ENCODE measurements around the gene ADGRD1.
"Not testable (repeated sequence)": the region's sequence is repeated elsewhere in the genome, so short reads cannot be mapped to it uniquely, and the experiment has no call there.

ADGRD1 gene

GRCh38 chr12:131114942-131115584 is 161.4 kb downstream of the ADGRD1 start:
- H3K9me3 ChIP-seq (ENCODE audit: low read depth, low read length): no peaks in the 10 kb centered on the region
- H3K4me3 ChIP-seq: no peak overlapping the region
- no peak for TF ChIP-seq FOXP2 (optimal IDR thresholded peaks at IDR 0.05; ENCODE audit: control extremely low read depth, extremely low read length, insufficient read depth)
- no peak for TF ChIP-seq POLR2AphosphoS5 (IDR thresholded peaks at IDR 0.05; ENCODE audit: borderline replicate concordance, low read depth, low read length)
- no peak for TF ChIP-seq EZH2 (IDR thresholded peaks at IDR 0.05)
- H3K27ac ChIP-seq: no peak overlapping the region
- no peaks in the 10 kb centered on the region for H3K36me3 ChIP-seq (ENCODE audit: insufficient read depth, low read length)
- H3K9ac ChIP-seq (ENCODE audit: insufficient read length): no peak overlapping the region
- DNase-seq (ENCODE audit: low read depth, low spot score): no peak

GRCh38 chr12:131115766-131116467 is 162.2 kb downstream of the ADGRD1 start:
- H3K36me3 ChIP-seq (ENCODE audit: insufficient read depth, low read length): no peaks in the 10 kb centered on the region

GRCh38 chr12:131116468-131117117 is 162.9 kb downstream of the ADGRD1 start:
- TF ChIP-seq POLR2AphosphoS5 (IDR thresholded peaks at IDR 0.05; ENCODE audit: borderline replicate concordance, low read depth, low read length) (no peak), FOXP2 (optimal IDR thresholded peaks at IDR 0.05; ENCODE audit: control extremely low read depth, extremely low read length, insufficient read depth) (no peak), EZH2 (IDR thresholded peaks at IDR 0.05) (no peak)

More at GRCh38 chr12:131115766-131116467, 162.2 kb downstream of the ADGRD1 start:
- no peaks in the 10 kb centered on the region for H3K9me3 ChIP-seq (ENCODE audit: low read depth, low read length)
- H3K4me3 ChIP-seq: no peak overlapping the region
- TF ChIP-seq FOXP2 (optimal IDR thresholded peaks at IDR 0.05; ENCODE audit: control extremely low read depth, extremely low read length, insufficient read depth): no peak
- TF ChIP-seq EZH2 (IDR thresholded peaks at IDR 0.05): no peak
- TF ChIP-seq POLR2AphosphoS5 (IDR thresholded peaks at IDR 0.05; ENCODE audit: borderline replicate concordance, low read depth, low read length): no peak
- no peak overlapping the region for H3K27ac ChIP-seq
- H3K9ac ChIP-seq (ENCODE audit: insufficient read length): no peak overlapping the region
- no peak for DNase-seq (ENCODE audit: low read depth, low spot score)

DNA sequence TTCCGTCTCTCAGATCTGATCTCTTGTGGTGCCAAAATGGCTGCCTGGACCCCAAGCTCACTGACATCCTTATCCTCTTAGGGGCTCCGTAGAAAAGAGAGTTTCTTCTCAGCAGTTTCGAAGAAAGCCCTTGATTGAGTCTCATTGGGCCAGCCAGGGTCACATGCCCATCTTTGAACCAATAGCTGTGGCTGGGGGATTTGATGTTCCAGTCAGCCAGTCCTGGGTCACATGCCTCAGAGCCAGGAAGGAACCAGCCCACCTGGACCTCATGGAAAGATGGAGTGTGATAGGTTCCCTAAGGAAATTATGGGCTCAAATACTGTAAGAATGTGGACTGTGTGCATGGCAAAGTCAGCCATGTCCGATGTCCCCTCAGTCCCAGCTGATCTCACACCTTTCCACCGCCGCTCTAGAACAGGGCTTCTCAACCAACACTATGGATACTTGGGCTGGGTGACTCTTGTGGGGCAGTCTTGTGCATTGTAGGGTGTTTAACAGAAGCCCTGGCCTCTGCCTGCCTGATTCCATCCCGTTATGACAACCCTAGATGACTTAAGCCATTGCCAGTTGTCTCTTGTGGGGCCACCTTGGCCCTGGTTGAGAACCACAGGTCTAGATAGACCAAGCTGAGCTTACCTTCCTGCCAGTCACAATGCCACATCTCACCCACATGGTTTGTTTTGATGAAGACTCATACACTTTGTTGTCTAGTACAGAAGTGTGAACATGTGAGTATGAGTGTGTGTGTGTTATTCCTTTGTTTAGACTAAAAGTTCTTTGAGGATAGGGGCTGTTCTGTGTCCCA is 163.9 kb downstream of the ADGRD1 start:
- H3K9me3 ChIP-seq (ENCODE audit: low read depth, low read length): no peaks in the 10 kb centered on the region
- no peaks in the 10 kb centered on the region for H3K36me3 ChIP-seq (ENCODE audit: insufficient read depth, low read length)
- H3K4me3 ChIP-seq: no peak overlapping the region
- H3K27ac ChIP-seq: no peak overlapping the region
- no peak for DNase-seq (ENCODE audit: low read depth, low spot score)
- TF ChIP-seq FOXP2 (optimal IDR thresholded peaks at IDR 0.05; ENCODE audit: control extremely low read depth, extremely low read length, insufficient read depth): no peak
- TF ChIP-seq EZH2 (IDR thresholded peaks at IDR 0.05): no peak
- no peak for TF ChIP-seq POLR2AphosphoS5 (IDR thresholded peaks at IDR 0.05; ENCODE audit: borderline replicate concordance, low read depth, low read length)
- H3K9ac ChIP-seq (ENCODE audit: insufficient read length): no peak overlapping the region

More at GRCh38 chr12:131116468-131117117, 162.9 kb downstream of the ADGRD1 start:
- no peak for DNase-seq (ENCODE audit: low read depth, low spot score)
- Histone ChIP-seq H3K36me3 (ENCODE audit: insufficient read depth, low read length) (no peaks in the 10 kb centered on the region), H3K9me3 (ENCODE audit: low read depth, low read length) (no peaks in the 10 kb centered on the region), H3K4me3 (no peak overlapping the region), H3K27ac (no peak overlapping the region), H3K9ac (ENCODE audit: insufficient read length) (no peak overlapping the region)

GRCh38 chr12:131118371-131118770 is 164.7 kb downstream of the ADGRD1 start:
- Histone ChIP-seq H3K9ac (ENCODE audit: insufficient read length) (no peak overlapping the region), H3K4me3 (no peak overlapping the region), H3K9me3 (ENCODE audit: low read depth, low read length) (no peaks in the 10 kb centered on the region), H3K36me3 (ENCODE audit: insufficient read depth, low read length) (no peaks in the 10 kb centered on the region), H3K27ac (no peak overlapping the region)
- TF ChIP-seq FOXP2 (optimal IDR thresholded peaks at IDR 0.05; ENCODE audit: control extremely low read depth, extremely low read length, insufficient read depth): no peak
- TF ChIP-seq EZH2 (IDR thresholded peaks at IDR 0.05): no peak
- no peak for TF ChIP-seq POLR2AphosphoS5 (IDR thresholded peaks at IDR 0.05; ENCODE audit: borderline replicate concordance, low read depth, low read length)
- no peak for DNase-seq (ENCODE audit: low read depth, low spot score)

- DNase-seq (ENCODE audit: low read depth, low spot score); H3K36me3 ChIP-seq (ENCODE audit: insufficient read depth, low read length); H3K9me3 ChIP-seq (ENCODE audit: low read depth, low read length); H3K9ac ChIP-seq (ENCODE audit: insufficient read length); H3K27ac ChIP-seq; H3K4me3 ChIP-seq: not testable (repeated sequence)
Measured at GRCh38 chr12:131119345-131119744, 165.6 kb downstream of the ADGRD1 start.

DNA sequence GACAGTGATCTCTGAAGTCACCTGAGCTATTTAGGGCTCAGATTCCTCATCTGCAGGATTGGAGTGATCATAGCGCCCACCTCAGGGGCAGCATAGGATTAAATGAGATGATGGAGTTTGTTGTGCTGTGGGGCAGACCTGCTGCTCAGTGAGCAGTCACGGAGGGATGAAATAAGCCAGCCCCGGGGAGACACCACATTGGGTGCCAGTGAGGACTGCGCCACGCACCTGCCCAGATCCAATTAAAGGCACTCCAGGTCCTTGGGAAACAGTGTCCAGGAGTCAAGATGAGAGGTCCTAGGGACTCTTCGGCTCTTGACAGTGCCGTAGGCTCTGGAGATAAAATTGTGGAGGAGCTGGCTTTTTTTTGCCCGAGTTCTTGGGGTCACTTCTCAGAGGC is 166.2 kb downstream of the ADGRD1 start:
- no peaks in the 10 kb centered on the region for H3K36me3 ChIP-seq (ENCODE audit: insufficient read depth, low read length)
- TF ChIP-seq EZH2 (IDR thresholded peaks at IDR 0.05) (no peak), POLR2AphosphoS5 (IDR thresholded peaks at IDR 0.05; ENCODE audit: borderline replicate concordance, low read depth, low read length) (no peak), FOXP2 (optimal IDR thresholded peaks at IDR 0.05; ENCODE audit: control extremely low read depth, extremely low read length, insufficient read depth) (no peak)
- no peak overlapping the region for H3K27ac ChIP-seq
- H3K4me3 ChIP-seq: no peak overlapping the region
- H3K9me3 ChIP-seq (ENCODE audit: low read depth, low read length): no peaks in the 10 kb centered on the region
- no peak overlapping the region for H3K9ac ChIP-seq (ENCODE audit: insufficient read length)
- DNase-seq (ENCODE audit: low read depth, low spot score): no peak

DNA sequence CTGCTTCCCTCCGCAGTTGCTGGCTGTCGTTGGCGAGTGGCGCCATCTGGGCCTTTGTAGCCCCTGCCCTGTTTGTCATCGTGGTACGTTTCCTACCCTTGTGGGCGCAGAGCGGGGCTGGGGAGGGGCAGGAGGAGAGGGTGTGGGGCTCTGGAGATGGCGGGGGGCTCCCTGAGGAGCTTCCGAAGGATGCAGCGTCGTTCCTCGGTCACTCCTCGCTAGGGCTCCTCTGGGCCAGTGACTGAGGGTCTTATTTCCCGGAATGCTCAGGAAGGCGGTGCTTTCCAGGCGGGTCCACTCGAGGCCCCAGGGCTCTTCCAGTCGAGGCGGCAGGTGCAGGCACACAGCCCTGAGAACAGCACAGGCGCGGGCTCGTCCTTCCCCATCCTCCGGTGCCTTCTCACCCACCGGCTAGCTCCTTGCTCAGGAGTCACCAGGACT is 167.1 kb downstream of the ADGRD1 start:
- H3K9ac ChIP-seq (ENCODE audit: insufficient read length): no peak overlapping the region
- TF ChIP-seq FOXP2 (optimal IDR thresholded peaks at IDR 0.05; ENCODE audit: control extremely low read depth, extremely low read length, insufficient read depth) (no peak), POLR2AphosphoS5 (IDR thresholded peaks at IDR 0.05; ENCODE audit: borderline replicate concordance, low read depth, low read length) (no peak), EZH2 (IDR thresholded peaks at IDR 0.05) (no peak)
- H3K27ac ChIP-seq: no peak overlapping the region
- no peak overlapping the region for H3K4me3 ChIP-seq
- no peak for DNase-seq (ENCODE audit: low read depth, low spot score)
- H3K36me3 ChIP-seq (ENCODE audit: insufficient read depth, low read length): no peaks in the 10 kb centered on the region
- H3K9me3 ChIP-seq (ENCODE audit: low read depth, low read length): no peaks in the 10 kb centered on the region

Measured in SK-N-MC (cell line).